DOHH2 (cell line): Measurements from ENCODE around the gene ZFYVE19.

Experiments
- H3F3A ChIP-seq: fragments of 200-600 bp; sonication (generic), shearing (Covaris generic); 2 replicates; pipeline ENCODE4 v1.6.0; 2016; ENCODE audit warnings: antibody characterized with exemption, mild to moderate bottlenecking; ENCODE audit not compliant: control insufficient read depth, insufficient read depth
- H3K27ac ChIP-seq: fragments of 200-600 bp; sonication (generic); 2 replicates; pipeline ENCODE4 v1.5.1; 2014; ENCODE audit warnings: low read depth, mild to moderate bottlenecking, low read length, moderate library complexity
- H3K27me3 ChIP-seq: fragments of 200-600 bp; sonication (generic); 2 replicates; pipeline ENCODE4 v1.6.1; 2014; ENCODE audit warnings: mild to moderate bottlenecking, low read length, mixed read lengths; ENCODE audit not compliant: control insufficient read depth
- H3K36me3 ChIP-seq: fragments of 200-600 bp; sonication (generic); 2 replicates; pipeline ENCODE4 v1.6.1; 2014; ENCODE audit warnings: mild to moderate bottlenecking, low read length, moderate library complexity, mixed read lengths; ENCODE audit not compliant: control insufficient read depth
- H3K4me1 ChIP-seq: fragments of 200-600 bp; sonication (generic); 2 replicates; pipeline ENCODE4 v1.6.1; 2014; ENCODE audit warnings: mild to moderate bottlenecking, low read length, mixed read lengths; ENCODE audit not compliant: control insufficient read depth
- H3K4me2 ChIP-seq: fragments of 200-600 bp; sonication (generic); 2 replicates; pipeline ENCODE4 v1.6.0; 2014; ENCODE audit warnings: mild to moderate bottlenecking, low read length, moderate library complexity
- H3K4me3 ChIP-seq: fragments of 200-600 bp; sonication (generic); 2 replicates; pipeline ENCODE4 v1.5.1; 2014; ENCODE audit warnings: mild to moderate bottlenecking, low read length, mixed read lengths
- H3K79me2 ChIP-seq: fragments of 200-600 bp; sonication (generic); 2 replicates; pipeline ENCODE4 v1.6.1; 2014; ENCODE audit warnings: mild to moderate bottlenecking, low read length, mixed read lengths; ENCODE audit not compliant: control insufficient read depth
- H3K9me2 ChIP-seq: fragments of 200-600 bp; sonication (generic); replicated peaks from 2 replicates; pipeline ENCODE4 v1.6.1; 2014; ENCODE audit warnings: mild to moderate bottlenecking, low read length, mixed read lengths; ENCODE audit not compliant: control insufficient read depth
- H3K9me3 ChIP-seq: fragments of 200-600 bp; sonication (generic); 2 replicates; pipeline ENCODE4 v1.6.1; 2014; ENCODE audit warnings: antibody characterized with exemption, low read length, mixed read lengths; ENCODE audit not compliant: control insufficient read depth, insufficient read depth
- H4K20me1 ChIP-seq: fragments of 200-600 bp; sonication (generic); 2 replicates; pipeline ENCODE4 v1.6.0; 2014; ENCODE audit warnings: low read depth, mild to moderate bottlenecking, antibody characterized with exemption, low read length, moderate library complexity; ENCODE audit not compliant: control insufficient read depth, insufficient read depth
- EZH2phosphoT487 ChIP-seq: fragments of 200-600 bp; sonication (generic); IDR thresholded peaks from 2 replicates; pipeline ENCODE4 v1.6.1; 2017; ENCODE audit warnings: borderline replicate concordance, mild to moderate bottlenecking, antibody characterized with exemption, low read length, moderate library complexity, mixed read lengths
- TF ChIP-seq, protein P1 (sequence below): fragments of 200-600 bp; sonication (generic); IDR thresholded peaks from one replicate; pipeline ENCODE4 v1.5.1; 2014; ENCODE audit warnings: antibody characterized with exemption, mild to moderate bottlenecking, low read depth, low read length; ENCODE audit not compliant: poor library complexity, severe bottlenecking

Gene ZFYVE19

DNA sequence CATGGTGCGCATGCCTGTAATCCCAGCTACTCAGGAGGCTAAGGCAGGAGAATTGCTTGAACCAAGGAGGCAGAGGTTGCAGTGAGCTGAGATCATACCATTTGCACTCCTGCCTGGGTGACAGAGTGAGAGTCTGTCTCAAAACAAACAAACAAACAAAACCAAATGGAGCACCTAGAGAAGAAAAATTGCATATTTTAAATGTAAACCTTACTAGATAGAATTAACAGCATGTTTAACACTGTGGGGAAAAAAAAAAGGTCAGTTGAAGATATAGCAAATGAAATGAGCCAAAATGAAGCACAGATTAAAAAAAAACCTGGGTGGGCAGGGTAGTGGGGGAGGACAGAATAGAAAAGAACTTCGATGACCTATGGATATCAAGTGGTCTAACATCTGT lies 14.3 kb downstream of the ZFYVE19 start:
- no peak overlapping the region for H3K27ac ChIP-seq
- H3K36me3 ChIP-seq: no peaks in the 10 kb centered on the region
- H4K20me1 ChIP-seq: no peaks in the 10 kb centered on the region
- no peak for TF ChIP-seq EZH2phosphoT487
- TF ChIP-seq, protein P1, sequence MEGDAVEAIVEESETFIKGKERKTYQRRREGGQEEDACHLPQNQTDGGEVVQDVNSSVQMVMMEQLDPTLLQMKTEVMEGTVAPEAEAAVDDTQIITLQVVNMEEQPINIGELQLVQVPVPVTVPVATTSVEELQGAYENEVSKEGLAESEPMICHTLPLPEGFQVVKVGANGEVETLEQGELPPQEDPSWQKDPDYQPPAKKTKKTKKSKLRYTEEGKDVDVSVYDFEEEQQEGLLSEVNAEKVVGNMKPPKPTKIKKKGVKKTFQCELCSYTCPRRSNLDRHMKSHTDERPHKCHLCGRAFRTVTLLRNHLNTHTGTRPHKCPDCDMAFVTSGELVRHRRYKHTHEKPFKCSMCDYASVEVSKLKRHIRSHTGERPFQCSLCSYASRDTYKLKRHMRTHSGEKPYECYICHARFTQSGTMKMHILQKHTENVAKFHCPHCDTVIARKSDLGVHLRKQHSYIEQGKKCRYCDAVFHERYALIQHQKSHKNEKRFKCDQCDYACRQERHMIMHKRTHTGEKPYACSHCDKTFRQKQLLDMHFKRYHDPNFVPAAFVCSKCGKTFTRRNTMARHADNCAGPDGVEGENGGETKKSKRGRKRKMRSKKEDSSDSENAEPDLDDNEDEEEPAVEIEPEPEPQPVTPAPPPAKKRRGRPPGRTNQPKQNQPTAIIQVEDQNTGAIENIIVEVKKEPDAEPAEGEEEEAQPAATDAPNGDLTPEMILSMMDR: no peak
- H3K4me3 ChIP-seq: no peak overlapping the region
- H3F3A ChIP-seq: 0 out of 2 replicates have a peak, but pooled peaks cover 2% of the 10 kb centered on the region
- H3K4me1 ChIP-seq: no peaks in the 10 kb centered on the region
- peaks cover 10% of the 10 kb centered on the region for H3K27me3 ChIP-seq
- H3K9me2 ChIP-seq: no peaks in the 10 kb centered on the region
- no peaks in the 10 kb centered on the region for H3K9me3 ChIP-seq
- H3K79me2 ChIP-seq: no peaks in the 10 kb centered on the region
- no peak overlapping the region for H3K4me2 ChIP-seq

DNA sequence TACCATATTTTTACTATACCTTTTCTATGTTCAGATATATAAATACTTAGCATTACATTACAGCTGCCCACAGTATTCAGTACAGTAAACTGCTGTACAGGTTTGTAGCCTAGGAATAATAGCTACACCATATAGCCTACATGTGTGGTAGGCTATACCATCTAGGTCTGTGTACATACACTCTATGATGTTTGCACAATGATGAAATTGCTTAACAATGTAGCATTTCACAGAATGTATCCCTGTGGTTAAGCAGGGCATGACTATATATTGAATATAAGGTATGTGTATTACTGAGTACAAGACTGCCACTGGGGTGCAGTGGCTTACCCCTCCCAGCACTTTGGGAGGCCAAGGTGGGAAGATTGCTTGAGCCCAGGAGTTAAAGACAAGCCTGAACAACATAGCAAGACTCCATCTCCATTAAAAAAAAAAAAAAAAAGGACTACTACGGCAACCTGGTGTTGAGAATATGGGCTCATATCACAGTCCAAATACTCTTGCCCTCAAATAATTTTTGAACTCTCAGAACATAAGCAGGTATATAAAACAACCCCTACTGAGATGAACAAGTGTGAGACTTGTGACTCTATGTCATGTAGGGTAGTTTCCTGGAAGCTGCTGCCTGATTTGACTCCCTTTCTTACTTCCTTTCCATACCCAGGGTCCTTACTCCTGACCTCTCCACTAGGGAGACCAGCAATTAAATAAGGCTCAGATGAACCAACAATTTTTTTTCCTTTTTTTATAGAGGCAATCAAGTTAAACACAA lies 16.9 kb downstream of the ZFYVE19 start:
- peaks cover 15% of the 10 kb centered on the region for H3K27me3 ChIP-seq
- no peak for TF ChIP-seq EZH2phosphoT487
- TF ChIP-seq, protein P1: no peak

DNA sequence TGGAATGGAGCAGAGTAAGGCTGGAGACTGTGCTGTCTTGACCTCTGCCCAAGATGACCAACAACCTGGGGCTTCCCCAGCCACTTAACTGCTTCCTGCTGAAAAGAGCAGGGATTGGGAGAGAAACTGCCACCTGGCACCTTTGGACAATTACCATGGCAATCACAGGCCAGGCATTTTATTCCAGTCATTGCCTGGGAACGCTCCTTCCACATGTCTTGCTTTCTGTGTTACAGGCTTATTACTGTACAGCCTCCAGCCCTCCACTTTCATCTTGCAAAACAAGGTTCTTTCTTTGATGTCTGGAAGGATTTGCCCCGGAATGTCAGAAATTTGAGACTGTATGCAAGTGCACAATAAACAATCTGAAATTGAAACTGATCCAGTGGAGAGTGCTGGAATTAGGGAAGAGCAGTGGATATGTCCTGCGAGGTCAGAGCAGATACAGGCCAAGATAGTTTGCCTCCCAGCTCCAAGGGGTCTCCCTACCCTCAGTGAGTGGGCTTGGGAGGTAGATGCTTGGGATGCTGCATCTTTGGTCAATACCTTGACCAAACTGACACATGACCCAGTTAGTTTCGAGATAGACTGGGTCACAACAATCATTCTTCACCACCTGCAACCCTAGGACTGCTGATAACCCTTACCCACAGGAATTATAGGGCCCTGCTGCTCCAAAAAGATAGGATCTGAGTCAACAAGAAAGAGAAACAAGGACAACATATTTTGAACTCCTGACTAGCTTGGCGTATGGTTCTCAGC lies 19.0 kb downstream of the ZFYVE19 start:
- Histone ChIP-seq H3K9me3 (no peaks in the 10 kb centered on the region), H4K20me1 (no peaks in the 10 kb centered on the region), H3K4me3 (no peak overlapping the region), H3F3A (no peaks in the 10 kb centered on the region), H3K27ac (no peak overlapping the region), H3K27me3 (peaks cover 15% of the 10 kb centered on the region), H3K79me2 (no peaks in the 10 kb centered on the region), H3K36me3 (no peaks in the 10 kb centered on the region), H3K4me1 (no peaks in the 10 kb centered on the region), H3K4me2 (no peak overlapping the region), H3K9me2 (no peaks in the 10 kb centered on the region)
- TF ChIP-seq, protein P1: no peak
- no peak for TF ChIP-seq EZH2phosphoT487

More for the DNA sequence above, 16.9 kb downstream of the ZFYVE19 start:
- no peaks in the 10 kb centered on the region for H3K36me3 ChIP-seq
- H3K4me3 ChIP-seq: no peak overlapping the region
- no peaks in the 10 kb centered on the region for H3K79me2 ChIP-seq
- H3F3A ChIP-seq: no peaks in the 10 kb centered on the region
- H3K4me1 ChIP-seq: no peaks in the 10 kb centered on the region
- no peaks in the 10 kb centered on the region for H4K20me1 ChIP-seq
- H3K4me2 ChIP-seq: no peak overlapping the region
- H3K9me2 ChIP-seq: no peaks in the 10 kb centered on the region
- H3K9me3 ChIP-seq: no peaks in the 10 kb centered on the region
- no peak overlapping the region for H3K27ac ChIP-seq
